Natural killer cell (primary cell): ENCODE results near the gene PHACTR3. TPM values are rescaled to one million over a fixed set of nuclear protein-coding genes. Genes with fewer than 3 reads are reported as not detected.

ENCODE experiments used
- ATAC-seq, 3 donors: fragments of 150-1000 bp in 2 of 3; fragments of 200-7000 bp in 1 of 3; cut with Tn5 transposase; 1 replicate in 1 of 3; 2 replicates in 2 of 3; pipeline ENCODE4 v1.10.0; 2021; ENCODE audit warnings: mild to moderate bottlenecking in 2 of 3, moderate library complexity in 2 of 3
- DNase-seq, 2 donors: peaks; one replicate each; pipeline versions ENCODE4 v3.0.0 to v3.0.0-alpha.2; 2013 to 2021; ENCODE audit warnings: mixed read lengths in 1 of 2
- H3K27ac ChIP-seq: one replicate; pipeline ENCODE4 v1.5.1; 2013; ENCODE audit warnings: mild to moderate bottlenecking, low read length
- H3K27me3 ChIP-seq: one replicate; pipeline ENCODE4 v1.6.1; 2013; ENCODE audit warnings: low read length; ENCODE audit not compliant: control insufficient read depth, insufficient read depth
- H3K36me3 ChIP-seq: one replicate; pipeline ENCODE4 v1.6.1; 2013; ENCODE audit warnings: low read length; ENCODE audit not compliant: control insufficient read depth, insufficient read depth
- H3K4me1 ChIP-seq: one replicate; pipeline ENCODE4 v1.6.1; 2013; ENCODE audit warnings: low read length; ENCODE audit not compliant: control insufficient read depth, insufficient read depth
- H3K4me3 ChIP-seq: one replicate; pipeline ENCODE4 v1.5.1; 2013; ENCODE audit warnings: low read length
- H3K9me3 ChIP-seq: one replicate; pipeline ENCODE4 v1.6.1; 2013; ENCODE audit warnings: low read length; ENCODE audit not compliant: control insufficient read depth, insufficient read depth
- H3K27ac Mint-ChIP-seq, 2 donors: one replicate each; pipeline ENCODE4 v1.8.0; 2022; ENCODE audit warnings: mild to moderate bottlenecking in 2 of 2, mixed read lengths in 2 of 2, moderate library complexity in 1 of 2
- H3K27me3 Mint-ChIP-seq, 2 donors: one replicate each; pipeline ENCODE4 v1.8.0; 2022; ENCODE audit warnings: low read depth in 2 of 2, mixed read lengths in 2 of 2
- H3K36me3 Mint-ChIP-seq: one replicate; pipeline ENCODE4 v1.8.0; 2022; ENCODE audit warnings: mixed read lengths
- H3K4me1 Mint-ChIP-seq, 2 donors: one replicate each; pipeline ENCODE4 v1.8.0; 2022; ENCODE audit warnings: mixed read lengths in 2 of 2
- H3K4me3 Mint-ChIP-seq: one replicate; pipeline ENCODE4 v1.8.0; 2022; ENCODE audit warnings: mild to moderate bottlenecking, moderate library complexity, mixed read lengths
- H3K9me3 Mint-ChIP-seq, 2 donors: one replicate each; pipeline ENCODE4 v1.8.0; 2022; ENCODE audit warnings: mixed read lengths in 2 of 2
- CTCF ChIP-seq: fragments of 200-600 bp; IDR thresholded peaks from one replicate; pipeline ENCODE4 v1.8.0; 2022; ENCODE audit warnings: antibody characterized with exemption
- WGBS: methylation state at CpG from one replicate; pipeline ENCODE4 v1.1.7; 2013; ENCODE audit warnings: missing lambda C conversion rate; ENCODE audit not compliant: insufficient coverage; 5-methylcytosine and 5-hydroxymethylcytosine counted together
- intact Hi-C: fragments of 100-400 bp; cut with micrococcal nuclease; formaldehyde crosslinking; loops from one replicate; pipeline ENCODE4 v1.14.2; 2022
- total RNA-seq, 4 donors: library from RNA; stranded (reverse); fragments of 120-200 nt in 1 of 4; gene quantifications; one replicate each; pipeline versions ENCODE4 v1.2.3 to v1.2.4, GENCODE V29; 2013 to 2022

Gene PHACTR3
- total RNA-seq, 3 donors from 2014 or later (not counting 1 experiment from before 2014, with no cell fraction given), result not detected

- no peaks in the 10 kb centered on the region for H3K27me3 ChIP-seq
- H3K4me1 ChIP-seq, result no peaks in the 10 kb centered on the region
- no peak for TF ChIP-seq CTCF
- no peak overlapping the region for H3K4me3 ChIP-seq
- no peaks in the 10 kb centered on the region for H3K9me3 Mint-ChIP-seq
- H3K27ac Mint-ChIP-seq, result no peak overlapping the region
- H3K27ac ChIP-seq, result no peak overlapping the region
- no peaks in the 10 kb centered on the region for H3K9me3 ChIP-seq
- intact Hi-C loops, result no loop called here
- H3K36me3 ChIP-seq, result no peaks in the 10 kb centered on the region
- ATAC-seq (no peak), DNase-seq (no peak)
- no peaks in the 10 kb centered on the region for H3K36me3 Mint-ChIP-seq
- 88% methylated on average over 10 of the region's 10 CpGs for WGBS
- no peak overlapping the region for H3K4me3 Mint-ChIP-seq
- H3K27me3 Mint-ChIP-seq, result no peaks in the 10 kb centered on the region
- no peaks in the 10 kb centered on the region for H3K4me1 Mint-ChIP-seq
Measured at GRCh38 chr20:59736366-59736765, 132.0 kb downstream of the PHACTR3 start.

GRCh38 chr20:59737073-59737666 is 132.8 kb downstream of the PHACTR3 start:
- Mint-ChIP-seq H3K4me1 (no peaks in the 10 kb centered on the region), H3K36me3 (no peaks in the 10 kb centered on the region), H3K9me3 (no peaks in the 10 kb centered on the region), H3K4me3 (no peak overlapping the region), H3K27ac (no peak overlapping the region), H3K27me3 (no peaks in the 10 kb centered on the region)
- Histone ChIP-seq H3K4me1 (no peaks in the 10 kb centered on the region), H3K4me3 (no peak overlapping the region), H3K9me3 (no peaks in the 10 kb centered on the region), H3K36me3 (no peaks in the 10 kb centered on the region), H3K27me3 (no peaks in the 10 kb centered on the region), H3K27ac (no peak overlapping the region)
- ATAC-seq, result peak in 1 of 3 donors; percentile 21
- no peak for DNase-seq
- TF ChIP-seq CTCF, result no peak
- intact Hi-C loops, result no loop called here
- WGBS, result 74% methylated on average over 16 of the region's 16 CpGs

DNA sequence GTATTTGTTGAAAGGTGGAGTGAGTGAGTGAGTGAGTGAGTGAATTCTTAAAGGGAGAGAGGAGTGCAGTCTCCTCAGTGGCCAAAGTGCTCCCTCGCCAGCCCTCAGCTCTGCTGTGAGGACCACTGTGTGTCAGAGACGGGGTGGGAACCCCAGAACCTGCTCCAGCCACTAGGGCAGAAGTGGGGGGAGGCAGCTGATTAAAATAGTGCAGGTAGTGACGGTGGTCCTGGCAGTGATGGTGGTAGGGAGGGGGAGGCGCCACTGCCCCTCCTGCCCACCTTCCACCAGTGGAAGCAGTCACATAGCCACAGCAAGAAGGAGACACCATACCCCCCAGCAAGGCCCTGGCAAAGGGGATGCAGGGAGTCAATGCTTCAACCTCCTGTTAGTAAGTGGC is 133.5 kb downstream of the PHACTR3 start:
- intact Hi-C loops, result no loop called here
- no peaks in the 10 kb centered on the region for H3K9me3 Mint-ChIP-seq
- Histone ChIP-seq H3K27ac (no peak overlapping the region), H3K4me3 (no peak overlapping the region), H3K36me3 (no peaks in the 10 kb centered on the region), H3K9me3 (no peaks in the 10 kb centered on the region), H3K27me3 (no peaks in the 10 kb centered on the region), H3K4me1 (no peaks in the 10 kb centered on the region)
- H3K4me3 Mint-ChIP-seq, result no peak overlapping the region
- DNase-seq (no peak), ATAC-seq (no peak)
- no peak overlapping the region for H3K27ac Mint-ChIP-seq
- H3K36me3 Mint-ChIP-seq, result no peaks in the 10 kb centered on the region
- peaks cover 0 to 4% of the 10 kb centered on the region in 2 donors for H3K27me3 Mint-ChIP-seq
- TF ChIP-seq CTCF, result no peak
- H3K4me1 Mint-ChIP-seq, result no peaks in the 10 kb centered on the region
- WGBS, result 82% methylated on average over 2 of the region's 4 CpGs

- H3K9me3 ChIP-seq, result no peaks in the 10 kb centered on the region
- Mint-ChIP-seq H3K4me3 (no peak overlapping the region), H3K36me3 (no peaks in the 10 kb centered on the region), H3K4me1 (no peaks in the 10 kb centered on the region), H3K27ac (no peak overlapping the region), H3K27me3 (peaks cover 0 to 4% of the 10 kb centered on the region in 2 donors), H3K9me3 (no peaks in the 10 kb centered on the region)
- no peak for ATAC-seq
- H3K4me1 ChIP-seq, result no peaks in the 10 kb centered on the region
- H3K27ac ChIP-seq, result no peak overlapping the region
- intact Hi-C loops, result no loop called here
- no peak overlapping the region for H3K4me3 ChIP-seq
- DNase-seq, result no peak
- TF ChIP-seq CTCF, result no peak
- no peaks in the 10 kb centered on the region for H3K36me3 ChIP-seq
- no peaks in the 10 kb centered on the region for H3K27me3 ChIP-seq
- 57% methylated on average over 4 of the region's 4 CpGs for WGBS
Measured at GRCh38 chr20:59738851-59739250, 134.5 kb downstream of the PHACTR3 start.
